GM21619 (cell line): ENCODE data around the gene EVL.
"Not testable (repeated sequence)": the region's sequence is repeated elsewhere in the genome, so short reads cannot be mapped to it uniquely, and the experiment has no call there.

Source experiments
- ATAC-seq: cut with Tn5 transposase; IDR thresholded peaks from one replicate; pipeline ENCODE4 v1.9.1; 2021; ENCODE audit not compliant: unreplicated experiment

Gene EVL

GRCh38 chr14:100065111-100065871 lies at the start of gene EVL:
Gene EVL, plus strand, starts transcription at chr14:100065422. Its CDS starts 79 bp downstream, at chr14:100065501.
- peak; percentile 46 for ATAC-seq

- no peak for ATAC-seq
Observed at GRCh38 chr14:100017553-100017952, 47.7 kb upstream of the EVL start.

- no peak for ATAC-seq
Observed at GRCh38 chr14:100018054-100018453, 47.2 kb upstream of the EVL start.

GRCh38 chr14:100018482-100018881 lies 46.7 kb upstream of the EVL start:
- ATAC-seq, result no peak

- ATAC-seq, result no peak
Observed at GRCh38 chr14:100019156-100019744, 46.0 kb upstream of the EVL start.

GRCh38 chr14:100020629-100021028 lies 44.6 kb upstream of the EVL start:
- no peak for ATAC-seq

- ATAC-seq, result no peak
Observed at GRCh38 chr14:100022772-100023451, 42.3 kb upstream of the EVL start.

- no peak for ATAC-seq
Observed at GRCh38 chr14:100025111-100025510, 40.1 kb upstream of the EVL start.

GRCh38 chr14:100027771-100028490 lies 37.3 kb upstream of the EVL start:
- no peak for ATAC-seq

- no peak for ATAC-seq
Observed at GRCh38 chr14:100028990-100029677, 36.1 kb upstream of the EVL start.

- ATAC-seq, result not testable (repeated sequence)
Observed at GRCh38 chr14:100030006-100030405, 35.2 kb upstream of the EVL start.

- ATAC-seq, result no peak
Observed at GRCh38 chr14:100030452-100031153, 34.6 kb upstream of the EVL start.

- no peak for ATAC-seq
Observed at GRCh38 chr14:100031506-100032281, 33.5 kb upstream of the EVL start.

- ATAC-seq, result no peak
Observed at GRCh38 chr14:100032738-100033137, 32.5 kb upstream of the EVL start.

- ATAC-seq, result no peak
Observed at GRCh38 chr14:100033347-100034075, 31.7 kb upstream of the EVL start.

GRCh38 chr14:100034468-100034867 lies 30.8 kb upstream of the EVL start:
- ATAC-seq, result no peak

- no peak for ATAC-seq
Observed at GRCh38 chr14:100034961-100035500, 30.2 kb upstream of the EVL start.

GRCh38 chr14:100035700-100036099 lies 29.5 kb upstream of the EVL start:
- no peak for ATAC-seq

- no peak for ATAC-seq
Observed at GRCh38 chr14:100037353-100037752, 27.9 kb upstream of the EVL start.
